GM12872 (cell line): ENCODE data around the gene PCK1.

ENCODE experiments used
- TF ChIP-seq, protein P1 (sequence below): IDR thresholded peaks from 3 replicates; pipeline ENCODE4 v1.5.1; 2011; ENCODE audit warnings: low read depth, mild to moderate bottlenecking, low read length, moderate library complexity; ENCODE audit not compliant: insufficient read depth

PCK1 gene

DNA sequence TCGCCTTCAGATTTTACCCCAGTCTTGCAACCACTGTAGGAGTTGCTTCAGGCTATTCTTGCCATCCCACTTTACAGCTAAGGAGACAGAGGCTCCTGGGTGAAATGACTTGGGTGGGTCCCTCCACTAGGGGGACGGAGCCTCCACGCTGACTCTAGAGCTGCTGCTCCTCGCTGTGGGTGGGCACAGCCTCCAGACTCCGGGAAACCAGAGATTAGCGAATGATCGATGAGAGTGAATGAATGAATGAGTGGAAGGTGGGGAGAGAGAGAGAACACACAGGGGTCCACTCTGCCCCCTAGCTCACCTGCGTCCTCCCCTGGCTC lies 48.9 kb downstream of the PCK1 start:
- TF ChIP-seq, protein P1, sequence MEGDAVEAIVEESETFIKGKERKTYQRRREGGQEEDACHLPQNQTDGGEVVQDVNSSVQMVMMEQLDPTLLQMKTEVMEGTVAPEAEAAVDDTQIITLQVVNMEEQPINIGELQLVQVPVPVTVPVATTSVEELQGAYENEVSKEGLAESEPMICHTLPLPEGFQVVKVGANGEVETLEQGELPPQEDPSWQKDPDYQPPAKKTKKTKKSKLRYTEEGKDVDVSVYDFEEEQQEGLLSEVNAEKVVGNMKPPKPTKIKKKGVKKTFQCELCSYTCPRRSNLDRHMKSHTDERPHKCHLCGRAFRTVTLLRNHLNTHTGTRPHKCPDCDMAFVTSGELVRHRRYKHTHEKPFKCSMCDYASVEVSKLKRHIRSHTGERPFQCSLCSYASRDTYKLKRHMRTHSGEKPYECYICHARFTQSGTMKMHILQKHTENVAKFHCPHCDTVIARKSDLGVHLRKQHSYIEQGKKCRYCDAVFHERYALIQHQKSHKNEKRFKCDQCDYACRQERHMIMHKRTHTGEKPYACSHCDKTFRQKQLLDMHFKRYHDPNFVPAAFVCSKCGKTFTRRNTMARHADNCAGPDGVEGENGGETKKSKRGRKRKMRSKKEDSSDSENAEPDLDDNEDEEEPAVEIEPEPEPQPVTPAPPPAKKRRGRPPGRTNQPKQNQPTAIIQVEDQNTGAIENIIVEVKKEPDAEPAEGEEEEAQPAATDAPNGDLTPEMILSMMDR, result peak; percentile 34; the same call in 2 of the 3 replicates

DNA sequence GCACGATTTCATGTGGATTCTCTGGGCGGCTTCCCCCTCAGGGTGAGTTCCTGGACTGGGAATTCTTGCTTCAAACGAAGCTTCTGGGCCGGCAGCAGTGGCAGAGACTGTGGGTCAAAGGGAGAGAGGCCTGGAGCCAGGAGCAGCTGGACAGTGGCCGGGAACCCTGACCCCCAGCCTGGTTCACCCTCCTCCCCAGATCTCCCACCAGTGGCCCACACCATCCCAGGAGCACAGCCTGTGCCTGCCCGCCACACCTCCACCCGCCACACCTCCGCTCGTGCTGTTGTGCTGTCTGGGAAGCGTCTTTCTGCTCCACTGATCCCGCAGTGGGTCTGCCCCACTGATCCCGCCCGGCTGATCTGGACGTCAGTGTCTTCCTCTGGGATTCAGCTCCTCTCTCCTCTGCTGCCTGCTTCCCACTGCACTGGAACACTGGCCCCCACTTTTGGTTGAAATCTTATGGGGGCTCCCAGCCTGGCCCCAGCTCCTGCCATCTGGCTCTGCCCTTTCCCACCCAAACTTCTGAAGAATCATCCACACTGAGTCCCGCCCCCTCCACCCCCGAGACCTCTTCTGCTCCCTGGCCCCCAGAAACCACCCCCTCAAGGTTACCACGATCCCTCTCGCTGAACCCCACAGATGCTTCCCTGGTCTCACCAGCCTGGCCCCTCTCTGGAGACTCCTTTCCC lies 49.5 kb downstream of the PCK1 start:
- TF ChIP-seq, protein P1, result no peak

DNA sequence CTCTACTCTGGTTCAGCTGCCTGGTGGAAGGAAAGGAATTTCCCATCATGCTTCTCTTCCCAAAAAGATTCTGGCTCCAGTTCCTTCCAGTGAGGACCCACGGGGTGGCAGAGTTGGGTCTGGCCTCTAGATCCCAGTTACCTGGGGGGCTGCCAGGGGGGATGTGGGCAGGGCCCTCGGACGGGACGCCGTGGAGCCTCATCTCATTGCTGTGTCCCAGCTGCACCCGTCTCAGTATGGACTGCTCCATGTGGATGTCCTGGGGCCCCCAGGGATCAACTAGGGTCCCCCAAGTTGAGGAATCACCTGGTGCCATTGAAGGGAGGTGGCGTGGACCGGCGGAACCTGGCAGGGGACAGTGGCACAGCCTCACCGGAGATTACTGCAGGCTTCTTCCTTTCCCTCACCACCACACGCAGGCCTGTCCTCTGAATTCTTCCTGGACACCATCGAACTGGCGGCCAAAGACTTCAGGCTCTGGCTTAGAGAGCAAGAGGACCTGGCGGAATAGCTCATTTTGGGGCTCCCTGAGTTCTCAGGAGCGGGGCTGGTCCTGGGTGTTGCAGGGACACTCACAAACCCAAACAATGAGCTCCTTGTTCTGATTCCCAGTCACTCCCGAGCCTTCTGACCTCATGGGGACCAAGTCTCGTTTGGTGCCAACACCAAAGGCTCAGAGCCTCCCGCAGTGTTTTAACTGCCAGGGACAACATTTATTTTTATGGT lies 50.8 kb downstream of the PCK1 start:
- TF ChIP-seq, protein P1, result no peak

DNA sequence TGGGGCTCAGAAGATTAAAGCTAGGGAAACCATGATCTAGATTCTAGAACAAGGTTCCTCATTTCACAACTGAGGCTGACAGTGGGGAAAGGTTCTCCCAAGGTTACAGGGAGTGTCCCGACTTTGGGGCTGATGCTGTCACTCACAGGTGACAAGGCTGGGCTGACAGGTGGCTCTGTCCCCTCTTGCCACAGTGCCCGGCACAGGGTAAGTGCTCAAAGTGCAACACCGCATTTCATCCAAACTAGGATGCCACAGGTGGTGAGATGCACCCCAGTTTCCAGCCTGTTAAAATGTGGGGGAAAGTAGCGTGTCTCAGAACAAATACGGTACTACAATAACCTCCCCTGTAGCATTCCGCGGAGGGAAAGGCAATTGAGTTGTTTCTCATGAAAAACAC lies 51.5 kb downstream of the PCK1 start:
- TF ChIP-seq, protein P1, result no peak

DNA sequence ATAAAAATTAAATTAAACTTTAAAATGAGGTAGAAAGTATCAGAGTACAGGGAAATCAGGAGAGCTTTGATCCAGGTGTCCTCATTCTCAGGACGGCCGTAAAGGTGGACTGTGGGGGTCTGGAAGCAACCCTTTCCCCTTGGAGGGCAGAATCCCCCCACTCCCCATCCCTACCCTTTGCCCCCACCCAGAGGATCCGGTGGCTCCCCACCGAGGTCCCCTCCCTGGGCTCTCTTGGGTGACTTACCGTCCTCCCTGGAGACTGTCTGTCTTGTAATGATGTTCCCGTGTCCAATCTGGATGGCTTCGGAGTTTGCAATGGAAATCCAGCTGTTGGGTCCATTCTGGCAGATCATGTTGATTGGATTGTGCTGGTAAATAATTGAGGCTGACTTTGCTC lies 52.0 kb downstream of the PCK1 start:
- TF ChIP-seq, protein P1, result no peak

DNA sequence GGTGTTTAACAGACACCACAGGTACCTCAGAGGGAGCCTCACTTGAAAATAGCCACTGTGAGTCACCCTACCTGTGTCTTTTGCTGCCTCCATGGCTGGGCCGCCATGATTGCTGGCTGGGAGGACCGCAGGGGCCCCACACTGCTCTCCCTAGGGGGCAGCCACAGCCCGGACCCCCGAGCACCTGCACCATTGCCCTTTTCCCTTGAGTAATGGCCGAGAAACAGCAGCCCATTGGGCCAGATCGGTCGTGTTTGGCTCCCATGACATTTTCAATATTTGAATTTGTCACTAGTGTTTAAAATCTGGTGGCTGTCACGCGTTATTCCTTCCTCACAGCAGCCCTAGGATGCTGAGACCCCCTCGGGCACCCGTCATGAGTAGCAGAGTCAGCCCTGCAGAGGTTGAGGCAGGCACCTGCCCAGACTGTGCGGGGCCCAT lies 52.6 kb downstream of the PCK1 start:
- TF ChIP-seq, protein P1, result no peak

DNA sequence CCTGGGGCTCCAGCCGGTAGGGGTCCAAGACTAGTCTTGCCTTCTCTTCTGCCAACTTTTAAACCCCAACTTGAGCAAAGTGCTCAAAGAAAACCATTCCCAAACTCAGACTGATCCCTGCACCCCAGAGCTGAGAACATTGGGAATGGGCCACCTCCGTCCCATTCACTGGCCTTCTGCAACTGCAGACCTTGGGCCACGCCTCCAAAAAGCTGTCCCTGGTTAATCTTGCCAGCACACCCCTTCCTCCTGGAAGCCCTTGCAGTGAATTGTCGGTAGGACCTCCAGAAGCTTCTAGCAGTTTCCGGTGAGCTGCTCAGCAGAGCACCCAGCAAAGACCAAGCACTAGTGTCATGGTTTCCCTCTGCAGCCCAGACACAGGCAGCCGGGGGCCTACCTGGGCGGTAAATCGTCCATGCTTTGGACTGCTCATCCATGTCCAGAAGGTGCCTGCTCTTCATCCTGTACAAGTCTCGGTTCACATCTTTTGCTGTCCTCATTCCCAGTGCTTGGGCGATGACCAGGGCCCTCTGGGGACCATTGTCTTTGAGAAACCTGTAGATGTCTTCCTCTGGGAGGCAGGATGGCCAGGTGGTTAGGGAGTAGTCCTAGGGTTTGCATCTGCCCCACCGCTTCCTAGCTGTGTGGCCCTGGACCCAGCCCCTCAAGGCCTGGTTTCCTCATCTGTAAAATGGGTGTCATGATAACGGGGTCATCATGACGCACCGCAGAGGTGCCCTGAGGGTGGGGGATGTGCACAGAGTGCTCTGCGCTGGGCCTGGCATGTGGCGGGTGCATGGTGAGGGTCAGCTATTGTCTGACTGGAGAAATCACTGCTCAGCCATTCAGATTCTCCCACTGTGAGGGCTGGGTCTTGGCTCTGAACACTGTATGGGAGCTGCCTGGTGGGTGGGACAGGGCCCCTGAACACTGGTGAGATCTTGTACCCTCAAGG lies 53.9 kb downstream of the PCK1 start:
- TF ChIP-seq, protein P1, result no peak
